GM12873 (cell line): ENCODE measurements around the gene THSD7A.

Experiments used
- TF ChIP-seq, protein P1 (sequence below): IDR thresholded peaks from 2 replicates; pipeline ENCODE4 v1.5.1; 2012; ENCODE audit warnings: low read depth, mild to moderate bottlenecking, moderate library complexity, low read length, control low read depth; ENCODE audit not compliant: insufficient read depth; ENCODE audit errors: missing control alignments

The THSD7A gene

DNA sequence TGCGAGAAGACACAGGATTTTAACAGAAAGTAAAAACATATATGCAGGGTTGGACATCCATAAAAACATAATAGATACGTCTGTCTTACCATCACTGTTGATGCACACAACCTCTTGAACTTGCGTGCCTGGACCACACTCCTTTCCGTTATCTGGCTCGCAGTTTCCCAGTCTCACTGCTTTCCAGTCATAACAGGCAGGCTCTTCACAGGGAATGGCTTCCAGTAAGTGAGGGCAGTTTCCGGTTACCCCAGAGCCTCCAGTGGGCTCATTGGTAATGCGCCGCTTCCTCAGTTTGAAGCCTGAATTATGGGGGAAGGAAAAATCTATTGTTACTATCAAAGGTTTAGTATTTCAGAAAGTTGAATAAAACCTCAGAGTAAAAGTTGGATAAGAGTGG lies 290.7 kb downstream of the THSD7A start:
- TF ChIP-seq, protein P1, sequence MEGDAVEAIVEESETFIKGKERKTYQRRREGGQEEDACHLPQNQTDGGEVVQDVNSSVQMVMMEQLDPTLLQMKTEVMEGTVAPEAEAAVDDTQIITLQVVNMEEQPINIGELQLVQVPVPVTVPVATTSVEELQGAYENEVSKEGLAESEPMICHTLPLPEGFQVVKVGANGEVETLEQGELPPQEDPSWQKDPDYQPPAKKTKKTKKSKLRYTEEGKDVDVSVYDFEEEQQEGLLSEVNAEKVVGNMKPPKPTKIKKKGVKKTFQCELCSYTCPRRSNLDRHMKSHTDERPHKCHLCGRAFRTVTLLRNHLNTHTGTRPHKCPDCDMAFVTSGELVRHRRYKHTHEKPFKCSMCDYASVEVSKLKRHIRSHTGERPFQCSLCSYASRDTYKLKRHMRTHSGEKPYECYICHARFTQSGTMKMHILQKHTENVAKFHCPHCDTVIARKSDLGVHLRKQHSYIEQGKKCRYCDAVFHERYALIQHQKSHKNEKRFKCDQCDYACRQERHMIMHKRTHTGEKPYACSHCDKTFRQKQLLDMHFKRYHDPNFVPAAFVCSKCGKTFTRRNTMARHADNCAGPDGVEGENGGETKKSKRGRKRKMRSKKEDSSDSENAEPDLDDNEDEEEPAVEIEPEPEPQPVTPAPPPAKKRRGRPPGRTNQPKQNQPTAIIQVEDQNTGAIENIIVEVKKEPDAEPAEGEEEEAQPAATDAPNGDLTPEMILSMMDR: no peak

DNA sequence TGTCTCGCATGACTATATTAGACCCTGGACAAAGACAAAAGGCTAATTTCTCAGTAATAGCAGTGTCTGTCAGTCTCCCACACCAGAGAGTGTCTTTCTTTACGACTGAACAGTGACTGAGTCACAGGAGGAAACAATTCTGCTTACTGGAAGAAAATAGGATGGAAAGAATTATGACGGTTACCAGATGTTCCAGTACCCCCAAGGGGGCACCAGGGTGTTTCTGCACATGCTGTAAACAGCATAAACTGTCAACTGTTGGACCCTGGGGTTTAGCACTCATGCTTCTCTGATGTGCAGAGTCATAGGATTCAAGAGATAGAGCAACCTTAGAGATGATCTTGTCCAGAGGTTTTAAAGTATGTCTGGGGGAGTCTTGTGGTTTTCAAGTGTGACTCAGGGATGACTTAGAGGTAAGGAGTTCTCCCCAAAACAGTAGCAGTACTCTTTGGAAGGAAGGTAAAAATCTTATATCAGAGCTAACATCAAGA lies 291.7 kb downstream of the THSD7A start:
- TF ChIP-seq, protein P1: no peak

DNA sequence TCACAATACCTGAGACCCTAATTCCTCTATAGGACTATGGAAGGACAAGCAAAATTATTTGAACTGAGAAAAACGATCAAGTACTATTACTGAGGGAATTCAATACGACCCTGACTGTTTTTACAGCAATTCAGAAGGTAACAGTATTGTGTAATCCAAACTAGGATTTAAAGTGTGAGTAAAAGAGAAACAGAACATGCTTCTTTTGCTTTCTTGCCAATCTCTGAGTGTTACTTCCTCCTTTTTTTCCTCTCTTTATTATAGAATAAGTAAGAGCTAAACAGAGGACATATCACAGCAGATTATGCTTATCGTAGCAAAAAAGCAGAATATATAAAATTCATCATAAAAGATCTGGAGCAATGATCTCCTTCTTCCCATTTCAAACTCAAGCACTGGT lies 292.1 kb downstream of the THSD7A start:
- TF ChIP-seq, protein P1: no peak

DNA sequence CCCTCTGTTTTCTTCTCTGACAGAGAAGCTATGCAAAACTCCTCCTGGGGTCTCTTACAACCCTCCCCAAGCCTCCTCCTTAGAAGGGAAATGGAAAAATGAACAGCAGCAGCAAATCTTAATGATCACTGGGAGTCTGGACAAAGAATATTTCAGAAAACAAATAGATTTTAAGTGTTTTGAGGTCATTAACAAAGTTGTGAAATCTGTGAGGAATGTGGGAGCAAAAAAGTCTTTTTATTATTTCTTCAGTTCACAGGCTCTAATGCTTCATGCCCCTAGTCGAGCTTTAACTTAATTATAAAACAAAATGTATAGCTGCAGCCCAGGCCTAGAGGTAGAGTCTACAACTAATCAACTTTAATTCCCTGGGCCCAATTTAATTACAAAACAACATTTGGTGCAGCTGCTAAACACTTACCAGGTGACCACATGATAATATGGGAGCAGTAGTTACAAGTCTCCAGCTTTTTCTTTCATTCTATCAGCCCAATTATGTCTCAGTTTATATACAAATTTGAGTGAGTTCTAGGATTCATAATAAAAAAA lies 293.2 kb downstream of the THSD7A start:
- TF ChIP-seq, protein P1: no peak

DNA sequence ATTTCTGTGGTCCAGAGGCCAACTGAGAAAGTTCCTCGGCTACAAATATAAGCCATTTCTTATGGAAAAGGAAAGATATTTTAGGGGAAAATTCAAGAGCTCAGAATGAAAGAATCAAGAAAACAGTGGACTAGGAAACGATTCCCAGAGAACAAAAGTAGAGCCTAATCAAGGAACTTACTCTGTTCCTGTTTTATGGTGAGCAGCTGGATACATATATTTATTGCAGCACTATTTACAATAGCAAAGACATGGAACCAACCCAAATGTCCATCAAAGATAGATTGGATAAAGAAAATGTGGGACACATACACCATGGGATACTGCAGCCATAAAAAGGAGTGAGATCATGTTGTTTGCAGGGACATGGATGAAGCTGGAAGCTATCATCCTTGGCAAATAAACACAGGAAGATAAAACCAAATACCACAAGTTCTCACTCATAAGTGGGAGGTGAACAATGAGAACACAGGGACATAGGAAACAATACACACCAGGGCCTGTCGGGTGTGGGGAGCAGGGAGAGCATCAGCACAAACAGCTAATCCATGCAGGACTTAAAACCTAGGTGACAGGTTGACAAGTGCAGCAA lies 298.7 kb downstream of the THSD7A start:
- TF ChIP-seq, protein P1: no peak

DNA sequence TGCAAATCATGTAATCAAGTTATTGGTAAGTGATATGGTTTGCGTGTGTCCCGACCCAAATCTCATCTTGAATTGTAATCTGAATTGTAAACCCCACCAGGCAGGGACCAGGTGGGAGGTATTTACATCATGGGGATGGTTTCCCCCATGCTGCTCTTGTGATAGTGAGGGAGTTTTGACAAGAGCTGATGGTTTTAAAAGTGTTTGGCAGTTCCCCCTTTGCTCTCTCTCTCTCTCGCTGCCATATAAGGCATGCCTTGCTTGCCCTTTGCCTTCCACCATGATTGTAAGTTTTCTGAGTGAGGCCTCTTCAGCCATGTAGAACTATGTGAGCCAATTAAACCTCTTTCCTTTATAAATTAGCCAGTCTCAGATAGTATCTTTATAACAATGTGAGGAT lies 302.6 kb downstream of the THSD7A start:
- TF ChIP-seq, protein P1: no peak

DNA sequence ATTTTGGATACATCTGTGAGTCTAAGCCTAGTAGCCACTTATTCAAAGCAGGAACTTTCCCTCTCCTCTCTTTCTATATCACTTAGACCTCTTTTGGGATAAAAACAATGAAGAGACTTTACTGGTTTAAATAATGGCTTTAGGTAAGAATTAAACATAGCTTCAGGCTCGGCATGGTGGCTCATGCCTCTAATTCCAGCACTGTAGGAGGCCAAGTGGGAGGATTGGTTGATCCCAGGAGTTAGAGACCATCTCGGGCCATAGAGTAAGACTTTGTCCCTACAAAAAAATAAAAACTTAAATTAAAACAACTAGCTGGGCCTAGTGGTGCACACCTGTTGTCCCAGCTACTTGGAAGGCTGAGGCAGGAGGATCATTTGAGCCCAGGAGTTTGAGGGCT lies 304.3 kb downstream of the THSD7A start:
- TF ChIP-seq, protein P1: no peak
